Activated gamma-delta T cell treated with Interleukin-2 at 50 U/mL for 16 hours (primary cell): Measurements from ENCODE around the gene ZFPL1.

ENCODE experiments used
- DNase-seq: peaks from one replicate; pipeline ENCODE4 v3.0.0-alpha.2; 2020

The ZFPL1 gene

GRCh38 chr11:65131417-65131776 lies 47.4 kb downstream of the ZFPL1 start:
- DNase-seq = no peak

GRCh38 chr11:65131895-65132237 lies 47.8 kb downstream of the ZFPL1 start:
- DNase-seq = no peak

GRCh38 chr11:65132238-65132987 lies 48.4 kb downstream of the ZFPL1 start:
- no peak for DNase-seq

GRCh38 chr11:65132988-65133700 lies 49.1 kb downstream of the ZFPL1 start:
- DNase-seq = no peak

GRCh38 chr11:65133724-65134123 lies 49.7 kb downstream of the ZFPL1 start:
- no peak for DNase-seq

GRCh38 chr11:65134240-65134951 lies 50.4 kb downstream of the ZFPL1 start, which contains the start of gene SYVN1:
SYVN1 (minus strand) TSS chr11:65134519; CDS start chr11:65133601, 918 bp downstream.
- peak; percentile 92 for DNase-seq

GRCh38 chr11:65134952-65135632 lies 51.1 kb downstream of the ZFPL1 start:
- DNase-seq = peak; percentile 80

- DNase-seq = no peak
Observed at GRCh38 chr11:65135633-65136145, 51.7 kb downstream of the ZFPL1 start.

GRCh38 chr11:65136515-65137096 lies 52.6 kb downstream of the ZFPL1 start:
- DNase-seq = no peak
